Spleen (tissue), 11 donors: ENCODE results near the gene TSPYL1. TPM values are rescaled to one million over a fixed set of nuclear protein-coding genes. Genes with fewer than 3 reads are reported as not detected.

ENCODE experiments used
- DNase-seq: peaks from one replicate; pipeline ENCODE4 v3.0.0-alpha.2; 2020
- H3K27ac ChIP-seq, 8 donors: fragments of 200-600 bp; sonication (generic) in 7 of 8; 1 replicate in 4 of 8; 2 replicates in 4 of 8; pipeline versions ENCODE4 v1.5.0 to v1.8.0; 2016 to 2021; ENCODE audit warnings: inconsistent platforms in 4 of 8, mild to moderate bottlenecking in 4 of 8, moderate library complexity in 1 of 8
- H3K27me3 ChIP-seq, 7 donors: fragments of 200-600 bp; sonication (generic) in 6 of 7; replicated peaks in 1 of 7; 1 replicate in 4 of 7; 2 replicates in 3 of 7; pipeline versions ENCODE4 v1.5.0 to v1.8.0; 2016 to 2021; ENCODE audit warnings: inconsistent platforms in 3 of 7, mild to moderate bottlenecking in 1 of 7
- H3K36me3 ChIP-seq, 6 donors: fragments of 200-600 bp; sonication (generic) in 5 of 6; 1 replicate in 4 of 6; 2 replicates in 2 of 6; pipeline versions ENCODE4 v1.5.0 to v1.8.0; 2016 to 2021; ENCODE audit warnings: inconsistent platforms in 2 of 6
- H3K4me1 ChIP-seq, 6 donors: fragments of 200-600 bp; sonication (generic) in 5 of 6; 1 replicate in 3 of 6; 2 replicates in 3 of 6; pipeline versions ENCODE4 v1.5.0 to v1.8.0; 2016 to 2021; ENCODE audit warnings: inconsistent platforms in 3 of 6
- H3K4me3 ChIP-seq, 8 donors: fragments of 200-600 bp; sonication (generic) in 7 of 8; 1 replicate in 4 of 8; 2 replicates in 4 of 8; pipeline versions ENCODE4 v1.5.0 to v1.8.0; 2016 to 2021; ENCODE audit warnings: inconsistent platforms in 4 of 8, mild to moderate bottlenecking in 4 of 8, moderate library complexity in 2 of 8
- H3K9me3 ChIP-seq, 8 donors: fragments of 200-600 bp; sonication (generic) in 7 of 8; 1 replicate in 4 of 8; 2 replicates in 4 of 8; pipeline versions ENCODE4 v1.5.0 to v1.8.0; 2016 to 2021; ENCODE audit warnings: inconsistent platforms in 4 of 8
- POLR2A ChIP-seq, 3 donors: fragments of 450-650 bp; IDR thresholded peaks; one replicate each; pipeline ENCODE4 v1.5.1; 2017; ENCODE audit warnings: antibody characterized with exemption in 3 of 3, mild to moderate bottlenecking in 1 of 3
- POLR2AphosphoS5 ChIP-seq, 3 donors: sonication (generic); formaldehyde crosslinking; IDR thresholded peaks; one replicate each; pipeline ENCODE4 v1.5.1; 2017; ENCODE audit warnings: antibody characterized with exemption in 3 of 3
- WGBS, 5 donors: extraction: QIAGEN DNeasy Blood & Tissue Kit in 3 of 5; methylation state at CpG; one replicate each; pipeline versions ENCODE4 v1.1.5 to v1.1.7; 2013 to 2018; 5-methylcytosine and 5-hydroxymethylcytosine counted together
- intact Hi-C: fragments of 100-400 bp; cut with DNase I; formaldehyde crosslinking; loops from one replicate; pipeline ENCODE4 v1.15.0; 2023; ENCODE audit warnings: low total_unique reads
- polyA plus RNA-seq, 3 donors: library from polyadenylated mRNA; stranded (reverse); fragments of 200-250 nt; gene quantifications; one replicate each; pipeline ENCODE4 v1.2.1, GENCODE V29; 2013
- total RNA-seq, 7 donors: library from RNA; depleted of rRNA in 3 of 7; stranded (reverse); fragments of >200 nt in 3 of 7; fragmentation: NEBNext Ultra II Directional in 4 of 7; extraction: Animal tissue kit (Norgen Biotek cat#: 25700) in 4 of 7; gene quantifications; one replicate each; pipeline versions ENCODE4 v1.1.0 to v1.2.1, GENCODE V29; 2016 to 2021
- TF ChIP-seq, protein P1 (sequence below), 11 experiments: fragments of 200-600 bp in 7 of 11; fragments of 450-650 bp in 4 of 11; sonication (generic) in 4 of 11; IDR thresholded peaks in 8 of 11; conservative IDR thresholded peaks in 3 of 11; 1 replicate in 7 of 11; 2 replicates in 4 of 11; pipeline versions ENCODE4 v1.4.0 to v1.8.0; 2016 to 2021; ENCODE audit warnings: antibody characterized with exemption in 11 of 11, inconsistent platforms in 4 of 11, mild to moderate bottlenecking in 1 of 11
- donor health status: healthy with polysubstance abuse.
- donor health status: DM: no; HTN: no; CAD: no; lungs with moderate emphysema.
- donor health status: DM: no; HTN: no; CAD: no.
- donor health status: Bipolar disorder and iron deficiency.
- donor health status: healthy.
- donor health status: DM: no; HTN: no; CAD: no.
- donor health status: DM: yes; HTN: yes; CAD: no.

The TSPYL1 gene
- total and polyA plus RNA-seq, 10 donors, result 28.7 to 97.7 (median 66.5) TPM

DNA sequence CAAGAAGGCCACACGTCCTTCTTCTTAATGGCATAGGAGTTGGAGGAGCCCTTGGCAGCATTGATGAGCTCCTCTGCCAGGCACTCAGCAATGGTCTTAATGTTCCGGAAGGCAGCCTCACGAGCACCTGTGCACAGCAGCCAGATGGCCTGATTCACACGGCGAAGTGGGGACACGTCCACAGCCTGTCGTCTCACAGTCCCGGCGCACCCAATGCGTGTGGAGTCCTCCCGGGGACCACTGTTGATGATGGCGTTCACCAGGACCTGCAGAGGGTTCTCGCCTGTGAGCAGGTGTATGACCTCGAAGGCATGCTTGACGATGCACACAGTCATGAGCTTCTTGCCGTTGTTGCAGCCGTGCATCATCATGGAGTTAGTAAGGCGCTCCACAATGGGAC is 21.2 kb downstream of the TSPYL1 start:
- no peak for DNase-seq
- H3K4me1 ChIP-seq, result peaks cover 10 to 23% (median 14%) of the 10 kb centered on the region in 6 donors
- TF ChIP-seq POLR2A (IDR thresholded peaks at IDR 0.05) (no peak), POLR2AphosphoS5 (IDR thresholded peaks at IDR 0.05) (no peak)
- TF ChIP-seq, protein P1, sequence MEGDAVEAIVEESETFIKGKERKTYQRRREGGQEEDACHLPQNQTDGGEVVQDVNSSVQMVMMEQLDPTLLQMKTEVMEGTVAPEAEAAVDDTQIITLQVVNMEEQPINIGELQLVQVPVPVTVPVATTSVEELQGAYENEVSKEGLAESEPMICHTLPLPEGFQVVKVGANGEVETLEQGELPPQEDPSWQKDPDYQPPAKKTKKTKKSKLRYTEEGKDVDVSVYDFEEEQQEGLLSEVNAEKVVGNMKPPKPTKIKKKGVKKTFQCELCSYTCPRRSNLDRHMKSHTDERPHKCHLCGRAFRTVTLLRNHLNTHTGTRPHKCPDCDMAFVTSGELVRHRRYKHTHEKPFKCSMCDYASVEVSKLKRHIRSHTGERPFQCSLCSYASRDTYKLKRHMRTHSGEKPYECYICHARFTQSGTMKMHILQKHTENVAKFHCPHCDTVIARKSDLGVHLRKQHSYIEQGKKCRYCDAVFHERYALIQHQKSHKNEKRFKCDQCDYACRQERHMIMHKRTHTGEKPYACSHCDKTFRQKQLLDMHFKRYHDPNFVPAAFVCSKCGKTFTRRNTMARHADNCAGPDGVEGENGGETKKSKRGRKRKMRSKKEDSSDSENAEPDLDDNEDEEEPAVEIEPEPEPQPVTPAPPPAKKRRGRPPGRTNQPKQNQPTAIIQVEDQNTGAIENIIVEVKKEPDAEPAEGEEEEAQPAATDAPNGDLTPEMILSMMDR (IDR thresholded peaks at IDR 0.05 in 8 of 11, conservative IDR thresholded peaks at IDR 0.05 in 3 of 11), result no peak

DNA sequence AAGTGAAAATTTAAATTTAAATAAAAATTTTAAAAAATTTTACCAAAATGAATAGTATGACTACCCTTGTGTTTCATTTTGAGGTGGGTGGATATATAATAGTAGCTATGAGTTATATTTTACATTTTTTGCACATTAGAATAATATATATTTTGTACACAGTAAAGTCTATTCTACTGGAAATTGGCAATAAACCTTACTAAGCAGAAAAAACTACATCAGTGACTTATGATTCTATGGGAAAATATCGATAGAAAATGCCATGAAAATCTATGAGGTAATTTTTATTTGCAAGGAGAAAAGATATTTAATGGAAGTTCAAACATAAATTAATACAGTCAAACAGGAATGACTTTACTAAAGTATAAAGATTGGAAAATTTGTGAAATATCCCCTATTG is 23.0 kb downstream of the TSPYL1 start:
- Histone ChIP-seq H3K27ac (no peak overlapping the region), H3K4me3 (no peak overlapping the region), H3K4me1 (peaks cover 25 to 41% (median 30%) of the 10 kb centered on the region in 6 donors), H3K27me3 (no peaks in the 10 kb centered on the region), H3K9me3 (no peaks in the 10 kb centered on the region), H3K36me3 (peaks cover 0 to 6% (median 0%) of the 10 kb centered on the region in 6 donors)
- 93 to 98% (median 96%) methylated on average over 1 of the region's 1 CpG for WGBS, 5 donors
- DNase-seq, result no peak
- intact Hi-C loops, result no loop called here
- TF ChIP-seq POLR2A (IDR thresholded peaks at IDR 0.05) (no peak), POLR2AphosphoS5 (IDR thresholded peaks at IDR 0.05) (no peak)
- TF ChIP-seq, protein P1 (IDR thresholded peaks at IDR 0.05 in 8 of 11, conservative IDR thresholded peaks at IDR 0.05 in 3 of 11), result no peak

More for the DNA sequence above, 21.2 kb downstream of the TSPYL1 start:
- Histone ChIP-seq H3K9me3 (peaks cover 0 to 15% (median 10%) of the 10 kb centered on the region in 8 donors), H3K4me3 (no peak overlapping the region), H3K27ac (no peak overlapping the region), H3K27me3 (no peaks in the 10 kb centered on the region), H3K36me3 (peaks cover 0 to 6% (median 0%) of the 10 kb centered on the region in 6 donors)
- 96 to 97% (median 96%) methylated on average over 11 to 18 of the region's 18 CpGs for WGBS, 5 donors
- intact Hi-C loops, result no loop called here

DNA sequence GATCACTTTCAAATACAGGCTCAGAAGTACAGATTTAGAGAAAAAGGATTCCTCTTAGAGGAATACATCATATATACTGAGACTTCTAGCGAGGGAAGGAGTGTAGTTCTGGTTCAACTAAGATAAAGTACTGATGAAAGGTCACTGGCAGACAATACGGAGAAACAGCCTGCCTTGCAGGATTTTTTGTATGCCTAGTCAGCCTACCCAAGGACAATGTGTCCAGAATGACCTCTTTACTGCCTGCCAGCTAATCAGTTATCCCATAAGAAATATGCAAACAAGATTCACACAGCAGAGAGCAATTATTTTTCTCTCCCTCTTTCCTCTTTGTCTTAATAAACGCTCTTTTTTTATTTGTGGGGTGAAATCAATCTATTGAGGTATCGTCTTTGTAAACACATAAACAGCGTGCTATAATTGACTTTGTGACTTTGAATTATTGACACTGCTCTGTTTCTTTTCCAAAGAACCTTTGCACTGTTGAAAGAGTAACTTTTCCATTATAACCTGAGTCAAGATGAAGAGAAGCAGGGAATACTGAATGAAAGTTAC is 24.4 kb downstream of the TSPYL1 start:
- Histone ChIP-seq H3K4me3 (no peak overlapping the region), H3K27me3 (no peaks in the 10 kb centered on the region), H3K27ac (peak overlapping the region in 2 of 8 donors; percentile 89 to 91), H3K4me1 (peaks cover 35 to 55% (median 44%) of the 10 kb centered on the region in 6 donors), H3K9me3 (no peaks in the 10 kb centered on the region), H3K36me3 (peaks cover 0 to 6% (median 0%) of the 10 kb centered on the region in 6 donors)
- no peak for TF ChIP-seq POLR2A (IDR thresholded peaks at IDR 0.05)
- TF ChIP-seq, protein P1 (IDR thresholded peaks at IDR 0.05 in 8 of 11, conservative IDR thresholded peaks at IDR 0.05 in 3 of 11), result no peak
- no peak for TF ChIP-seq POLR2AphosphoS5 (IDR thresholded peaks at IDR 0.05)
- DNase-seq, result no peak
- WGBS, 5 donors, result 66 to 75% (median 72%) methylated on average over 5 of the region's 5 CpGs
- intact Hi-C loops, result no loop called here

DNA sequence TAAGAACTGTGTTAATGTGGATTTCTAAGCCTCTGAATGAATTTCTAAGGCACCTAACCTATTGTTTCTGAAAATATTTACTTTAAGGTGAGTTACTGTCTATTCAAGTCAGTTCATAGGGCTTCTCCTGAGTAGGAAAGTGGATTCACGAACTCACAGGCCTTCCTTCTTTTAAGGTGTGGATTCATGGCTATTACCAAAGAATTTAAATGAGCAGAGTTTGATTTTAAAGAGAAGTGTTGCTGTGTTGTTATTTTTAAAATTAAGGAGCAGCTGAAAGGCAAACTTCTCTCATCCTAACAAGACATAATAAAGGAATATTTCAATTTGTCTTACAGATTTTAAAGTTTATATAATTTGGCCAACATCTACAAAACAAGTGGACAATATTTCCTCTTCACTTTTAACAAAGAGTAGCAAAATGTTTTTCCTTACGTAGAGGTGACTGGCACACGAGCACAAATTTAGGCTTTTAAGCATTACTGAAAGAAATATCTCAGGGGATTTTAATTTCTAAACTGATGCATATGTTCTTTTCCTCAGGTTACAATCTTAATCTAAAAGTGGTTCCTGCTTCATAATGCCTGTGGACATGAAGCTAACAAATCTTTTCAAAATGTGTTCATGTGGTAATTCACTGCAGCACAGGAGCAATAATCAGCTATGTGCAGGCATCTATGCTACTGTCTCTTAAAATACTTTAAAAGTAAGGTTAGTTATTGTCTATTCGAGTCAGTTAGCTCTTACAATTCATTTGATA is 25.3 kb downstream of the TSPYL1 start:
- 11 to 17% (median 17%) methylated on average over 4 of the region's 4 CpGs for WGBS, 5 donors

More for the DNA sequence above, 25.3 kb downstream of the TSPYL1 start:
- Histone ChIP-seq H3K4me1 (peaks cover 35 to 63% (median 52%) of the 10 kb centered on the region in 6 donors), H3K4me3 (peak overlapping the region; percentile 83 to 98 (median 96)), H3K9me3 (no peaks in the 10 kb centered on the region), H3K27me3 (no peaks in the 10 kb centered on the region), H3K36me3 (peaks cover 0 to 6% (median 0%) of the 10 kb centered on the region in 6 donors), H3K27ac (peak overlapping the region; percentile 84 to 91 (median 88))
- no peak for DNase-seq
- TF ChIP-seq POLR2A (IDR thresholded peaks at IDR 0.05) (no peak), POLR2AphosphoS5 (IDR thresholded peaks at IDR 0.05) (no peak)
- TF ChIP-seq, protein P1 (IDR thresholded peaks at IDR 0.05 in 8 of 11, conservative IDR thresholded peaks at IDR 0.05 in 3 of 11), result no peak
- intact Hi-C loops, result no loop called here
